Measurements from ENCODE around the gene GRM8.

Gene GRM8

GRCh38 chr7:126401918-126402317 lies 850.8 kb downstream of the GRM8 start:
- no peak for DNase-seq

DNA sequence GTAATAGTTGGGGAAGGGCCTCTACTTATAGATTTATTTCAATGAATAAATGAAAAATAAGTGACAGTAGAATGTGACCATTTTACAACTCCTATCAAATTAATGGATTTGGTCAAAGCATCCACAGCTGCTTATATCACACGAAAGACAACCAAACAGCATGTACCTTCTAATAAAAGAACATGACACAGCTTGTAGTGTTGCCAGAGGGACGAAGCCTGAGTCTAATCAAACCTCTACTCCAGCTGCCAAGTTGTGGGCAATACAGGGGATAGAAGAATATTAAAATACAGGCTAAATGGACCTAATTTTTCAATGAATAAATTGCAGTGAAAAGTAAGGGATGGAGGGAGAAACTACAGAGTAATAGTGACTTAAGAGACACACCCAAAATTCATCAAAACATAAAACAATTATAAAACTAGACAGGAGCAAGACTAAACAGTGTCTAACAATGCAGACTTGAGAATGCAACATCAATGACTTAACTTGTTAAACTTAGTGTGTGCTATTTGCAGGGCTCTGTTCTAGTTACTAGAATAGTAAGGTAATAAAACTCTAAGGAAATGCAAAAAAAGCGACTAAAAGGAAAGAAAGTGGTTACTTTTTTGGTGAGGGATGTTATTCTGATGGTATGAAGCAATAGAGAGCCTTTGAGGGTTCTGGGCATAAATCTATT lies 853.8 kb downstream of the GRM8 start:
- DNase-seq, result no peak

DNA sequence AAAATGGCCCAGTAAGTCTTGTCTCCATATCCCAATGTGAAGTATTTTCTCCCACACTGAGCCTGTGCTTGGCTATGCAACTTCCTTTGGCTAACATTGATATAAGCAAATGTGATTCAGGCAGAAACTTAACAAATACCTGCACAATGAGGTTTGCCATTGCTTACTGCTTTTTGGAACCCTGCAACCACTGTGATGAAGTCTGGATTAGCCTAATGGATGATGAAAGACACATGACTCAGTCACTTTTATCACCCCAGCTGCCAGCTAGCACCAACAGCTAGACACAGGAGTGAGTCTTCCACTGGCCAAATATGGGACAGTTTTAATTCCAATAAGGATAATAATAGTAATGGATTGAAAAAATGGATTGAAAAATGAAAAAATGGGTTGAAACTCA lies 854.5 kb downstream of the GRM8 start:
- no peak for DNase-seq

- no peak for DNase-seq
These were observed 858.3 kb downstream of the GRM8 start for GRCh38 chr7:126394406-126394805.
